Ammon's horn (tissue), 1 donor: ENCODE data around the gene LBR.

Experiments used
- DNase-seq: peaks from one replicate; pipeline ENCODE4 v3.0.0-alpha.2; 2016; ENCODE audit warnings: low spot score

LBR gene

GRCh38 chr1:225373155-225373554 lies 54.7 kb downstream of the LBR start:
- no peak for DNase-seq

GRCh38 chr1:225371366-225372010 lies 56.4 kb downstream of the LBR start:
- DNase-seq: no peak

GRCh38 chr1:225368036-225368552 lies 59.7 kb downstream of the LBR start:
- DNase-seq: no peak

GRCh38 chr1:225366552-225366951 lies 61.3 kb downstream of the LBR start:
- no peak for DNase-seq

GRCh38 chr1:225366018-225366417 lies 61.8 kb downstream of the LBR start:
- no peak for DNase-seq

GRCh38 chr1:225364439-225364838 lies 63.4 kb downstream of the LBR start:
- DNase-seq: no peak

- no peak for DNase-seq
Measured at GRCh38 chr1:225362805-225363204, 65.0 kb downstream of the LBR start.

GRCh38 chr1:225361176-225361575 lies 66.7 kb downstream of the LBR start:
- DNase-seq: no peak

- no peak for DNase-seq
Measured at GRCh38 chr1:225360119-225360518, 67.7 kb downstream of the LBR start.

- no peak for DNase-seq
Measured at GRCh38 chr1:225355863-225356262, 72.0 kb downstream of the LBR start.

- DNase-seq: no peak
Measured at GRCh38 chr1:225354906-225355305, 72.9 kb downstream of the LBR start.
